ENCODE measurements around the gene CDRT4. TPM values are rescaled to one million over a fixed set of nuclear protein-coding genes. Genes with fewer than 3 reads are reported as not detected.

CDRT4 gene
- polyA plus RNA-seq, 2 of the 4 experiments (the other 2 are of a cell fraction), result 0.58 to 5.4 TPM

- ATAC-seq (no peak), DNase-seq (ENCODE audit: low read depth in 1 of 2, low spot score in 1 of 2) (no peak), FAIRE-seq (no peak)
- no peak overlapping the region for H3K27ac ChIP-seq
- H3K4me2 ChIP-seq, result no peak overlapping the region
- H3K9me3 ChIP-seq, result no peaks in the 10 kb centered on the region
- H3K4me3 ChIP-seq, result no peak overlapping the region
- 91% methylated on average over 7 of the region's 7 CpGs for whole genome bisulfite sequencing (ENCODE audit: missing lambda C conversion rate)
- TF ChIP-seq RCOR1 (IDR thresholded peaks at IDR 0.05; ENCODE audit: low read depth, low read length) (no peak), ESRRA (IDR thresholded peaks at IDR 0.05; ENCODE audit: borderline replicate concordance, low read length) (no peak), ATOH8 (CRISPR knock-in tag; IDR thresholded peaks at IDR 0.05; ENCODE audit: low read depth) (no peak), MAZ (IDR thresholded peaks at IDR 0.05; ENCODE audit: borderline replicate concordance, low read depth, low read length) (no peak), CBX2 (IDR thresholded peaks at IDR 0.05; ENCODE audit: borderline replicate concordance, low read depth) (no peak), ZNF302 (CRISPR knock-in tag; IDR thresholded peaks at IDR 0.05) (no peak), TP53 (CRISPR knock-in tag; IDR thresholded peaks at IDR 0.05) (no peak)
- CTCF ChIA-PET, result interaction anchor here (0.9 to 13.8 kb wide), 15 partner anchors 10 to 252 kb away, joined by 3 to 248 read pairs (median 9); no protein-coding TSS in a partner anchor
- POLR2A ChIA-PET, result no interaction called here
- peaks cover 5% of the 10 kb centered on the region; the same call in 1 of the 3 replicates for H3K4me1 ChIP-seq
Observed at GRCh38 chr17:15501793-15502192, 34.4 kb upstream of the CDRT4 start.

GRCh38 chr17:15501282-15501681 is 33.9 kb upstream of the CDRT4 start:
- FAIRE-seq (no peak), DNase-seq (ENCODE audit: low read depth in 1 of 2, low spot score in 1 of 2) (no peak), ATAC-seq (no peak)
- Histone ChIP-seq H3K9me3 (no peaks in the 10 kb centered on the region), H3K4me3 (no peak overlapping the region), H3K27ac (no peak overlapping the region), H3K4me1 (peaks cover 5% of the 10 kb centered on the region; the same call in 1 of the 3 replicates), H3K4me2 (no peak overlapping the region)
- ChIA-PET CTCF (interaction anchor here (0.7 to 13.8 kb wide), 16 partner anchors 10 to 251 kb away, joined by 3 to 248 read pairs (median 6); no protein-coding TSS in a partner anchor), POLR2A (no interaction called here)
- TF ChIP-seq CTCF (IDR thresholded peaks at IDR 0.05) (no peak), POLR2A (IDR thresholded peaks at IDR 0.05; ENCODE audit: low read length) (no peak), EHF (CRISPR knock-in tag; IDR thresholded peaks at IDR 0.05) (no peak), ELK1 (IDR thresholded peaks at IDR 0.05; ENCODE audit: low read depth, low read length) (no peak), BHLHE40 (IDR thresholded peaks at IDR 0.05; ENCODE audit: low read depth, low read length) (no peak), ZC3H11A (IDR thresholded peaks at IDR 0.05) (no peak), BCL3 (IDR thresholded peaks at IDR 0.05) (no peak), CBX2 (IDR thresholded peaks at IDR 0.05; ENCODE audit: borderline replicate concordance, low read depth) (no peak), CHD2 (IDR thresholded peaks at IDR 0.05; ENCODE audit: low read length, partially characterized antibody) (no peak)
- WGBS (ENCODE audit: missing lambda C conversion rate), result 62% methylated on average over 3 of the region's 3 CpGs

- Histone ChIP-seq H3K27ac (no peak overlapping the region), H3K4me1 (peaks cover 3% of the 10 kb centered on the region; the same call in 1 of the 3 replicates), H3K4me2 (no peak overlapping the region), H3K4me3 (no peak overlapping the region), H3K9me3 (no peaks in the 10 kb centered on the region)
- TF ChIP-seq RFX5 (IDR thresholded peaks at IDR 0.05) (no peak), USF2 (IDR thresholded peaks at IDR 0.05) (peak; percentile 69), EP300 (IDR thresholded peaks at IDR 0.05) (no peak), HOXA7 (CRISPR knock-in tag; IDR thresholded peaks at IDR 0.05) (no peak), KDM1A (IDR thresholded peaks at IDR 0.05; ENCODE audit: low read depth) (no peak)
- POLR2A ChIA-PET, result no interaction called here
- FAIRE-seq (peak; percentile 13), ATAC-seq (peak; percentile 48 to 76; a peak in 3 of 6 replicates), DNase-seq (ENCODE audit: low read depth in 1 of 2, low spot score in 1 of 2) (peak in 1 of 2 experiments; percentile 38)
- CTCF ChIA-PET, result interaction anchor here (1.5 to 13.8 kb wide), 3 partner anchors 14 to 240 kb away, joined by 4 to 248 read pairs (median 34); no protein-coding TSS in a partner anchor
- WGBS (ENCODE audit: missing lambda C conversion rate), result 82% methylated on average over 2 of the region's 2 CpGs
Observed at GRCh38 chr17:15498107-15498506, 30.7 kb upstream of the CDRT4 start.

Measured in A549 (cell line).